HepG2 (cell line): ENCODE data around the gene ARHGAP20. TPM values are rescaled to one million over a fixed set of nuclear protein-coding genes. Genes with fewer than 3 reads are reported as not detected.

ENCODE experiments used
- ATAC-seq: fragments of 200-7000 bp; cut with Tn5 transposase; 3 replicates; pipeline ENCODE4 v1.9.1; 2020; ENCODE audit warnings: mild to moderate bottlenecking, moderate library complexity
- BruUV-seq: library from RNA; stranded (reverse); fragments of 400-500 nt; replicated peaks from 2 replicates; lab custom pipeline; 2021; lab: Mats Ljungman, UMichigan
- CTCF ChIA-PET: fragments of 300-600 bp; formaldehyde crosslinking; extraction: SDS; loops from one replicate; lab custom pipeline; 2021; ENCODE audit warnings: low total read pairs, inconsistent platforms, low intra/inter-chr PET ratio; lab: Yijun Ruan, JAX
- POLR2A ChIA-PET: fragments of 350-600 bp; sonication (Branson Sonifier 250); formaldehyde crosslinking; loops from one replicate; lab custom pipeline; 2020; ENCODE audit warnings: antibody characterized with exemption, inconsistent platforms; lab: Yijun Ruan, JAX
- DNase-seq: peaks from one replicate; pipeline ENCODE4 v3.0.0-alpha.2; 2015; ENCODE audit warnings: low spot score
- FAIRE-seq: peaks from 3 replicates; lab custom pipeline; 2011; peaks lifted over from hg19 to GRCh38; lab: Jason Lieb, UNC
- H2AFZ ChIP-seq: one replicate; pipeline ENCODE4 v1.6.1; 2011; ENCODE audit warnings: low read length, inconsistent platforms
- H3K27ac ChIP-seq: fragments of 300-600 bp; 3 replicates; pipeline ENCODE4 v1.8.0; 2011; ENCODE audit warnings: mixed run types, mild to moderate bottlenecking, mixed read lengths, low read length, inconsistent platforms; ENCODE audit not compliant: insufficient read depth; ENCODE audit errors: extremely low read length
- H3K27me3 ChIP-seq, 2 experiments: fragments of 200-600 bp in 1 of 2; 2 replicates in 1 of 2; 3 replicates in 1 of 2; pipeline versions ENCODE4 v1.6.0 to v1.8.0; 2011; ENCODE audit warnings: low read length in 2 of 2, mild to moderate bottlenecking in 2 of 2, moderate library complexity in 2 of 2, inconsistent platforms in 1 of 2; ENCODE audit not compliant: insufficient read depth in 2 of 2, control insufficient read depth in 1 of 2
- H3K36me3 ChIP-seq, 2 experiments: fragments of 200-600 bp in 1 of 2; replicated peaks in 1 of 2; 2 replicates in 1 of 2; 3 replicates in 1 of 2; pipeline versions ENCODE4 v1.5.1 to v1.8.0; 2011; ENCODE audit warnings: low read length in 2 of 2, inconsistent platforms in 1 of 2; ENCODE audit not compliant: insufficient read depth in 2 of 2, control insufficient read depth in 1 of 2
- H3K4me1 ChIP-seq: 2 replicates; pipeline ENCODE4 v1.5.1; 2012; ENCODE audit warnings: low read length, inconsistent platforms; ENCODE audit not compliant: insufficient read depth
- H3K4me2 ChIP-seq: 2 replicates; pipeline ENCODE4 v1.6.0; 2011; ENCODE audit warnings: low read depth, low read length, inconsistent platforms
- H3K4me3 ChIP-seq, 3 experiments: fragments of 200-600 bp in 1 of 3; sonication (generic), shearing (Covaris generic) in 1 of 3; replicated peaks in 1 of 3; 2 replicates each; pipeline ENCODE4 v1.5.1; 2011 to 2016; ENCODE audit warnings: low read length in 3 of 3, inconsistent platforms in 2 of 3, low read depth in 2 of 3, mild to moderate bottlenecking in 2 of 3, control low read depth in 1 of 3, mixed read lengths in 1 of 3; ENCODE audit not compliant: insufficient read depth in 1 of 3
- H3K79me2 ChIP-seq: one replicate; pipeline ENCODE4 v1.6.1; 2011; ENCODE audit warnings: low read length, inconsistent platforms; ENCODE audit not compliant: insufficient read depth
- H3K9ac ChIP-seq: 2 replicates; pipeline ENCODE4 v1.6.0; 2011; ENCODE audit warnings: mild to moderate bottlenecking, low read depth, low read length, inconsistent platforms; ENCODE audit not compliant: insufficient read depth
- H3K9me3 ChIP-seq: 2 replicates; pipeline ENCODE4 v1.5.1; 2012; ENCODE audit warnings: mild to moderate bottlenecking, low read length
- H4K20me1 ChIP-seq: 2 replicates; pipeline ENCODE4 v1.6.0; 2011; ENCODE audit warnings: inconsistent platforms, mild to moderate bottlenecking, low read length, moderate library complexity; ENCODE audit not compliant: insufficient read depth
- FOXK1 ChIP-seq: sonication (generic); formaldehyde crosslinking; IDR thresholded peaks from 2 replicates; pipeline ENCODE4 v1.4.0; 2020; ENCODE audit warnings: low read depth, missing genetic modification reagents, borderline replicate concordance
- MED8 ChIP-seq: sonication (generic); formaldehyde crosslinking; IDR thresholded peaks from 2 replicates; pipeline ENCODE4 v1.8.1; 2023; ENCODE audit warnings: mild to moderate bottlenecking, missing genetic modification reagents; ENCODE audit not compliant: insufficient replicate concordance
- NFRKB ChIP-seq: fragments of 450-650 bp; IDR thresholded peaks from 2 replicates; pipeline ENCODE4 v1.6.1; 2017
- RBAK ChIP-seq: sonication (generic); formaldehyde crosslinking; IDR thresholded peaks from 2 replicates; pipeline ENCODE4 v1.5.1; 2020; ENCODE audit warnings: mild to moderate bottlenecking, missing genetic modification reagents
- SATB2 ChIP-seq: sonication (generic); formaldehyde crosslinking; IDR thresholded peaks from 2 replicates; pipeline ENCODE4 v1.5.0; 2020; ENCODE audit warnings: missing genetic modification reagents
- SP140L ChIP-seq: sonication (generic); formaldehyde crosslinking; IDR thresholded peaks from 2 replicates; pipeline ENCODE4 v1.4.0; 2020; ENCODE audit warnings: missing genetic modification reagents, borderline replicate concordance
- TGIF2 ChIP-seq: IDR thresholded peaks from 2 replicates; pipeline ENCODE4 v1.6.1; 2016; ENCODE audit warnings: control low read depth, missing compliant biosample characterization
- YEATS4 ChIP-seq: sonication (generic); formaldehyde crosslinking; IDR thresholded peaks from 2 replicates; pipeline ENCODE4 v1.4.0; 2020; ENCODE audit warnings: missing genetic modification reagents, borderline replicate concordance
- ZNF136 ChIP-seq: sonication (generic); formaldehyde crosslinking; IDR thresholded peaks from 2 replicates; pipeline ENCODE4 v1.8.1; 2022; ENCODE audit warnings: low read depth, mild to moderate bottlenecking, moderate library complexity, missing genetic modification reagents
- ZNF33A ChIP-seq: sonication (generic); formaldehyde crosslinking; IDR thresholded peaks from 2 replicates; pipeline ENCODE4 v1.5.1; 2020; ENCODE audit warnings: missing genetic modification reagents, mild to moderate bottlenecking, moderate library complexity, borderline replicate concordance
- ZNF550 ChIP-seq: sonication (generic); formaldehyde crosslinking; IDR thresholded peaks from 2 replicates; pipeline ENCODE4 v1.4.0; 2020; ENCODE audit warnings: mild to moderate bottlenecking, missing genetic modification reagents, borderline replicate concordance
- ZNF720 ChIP-seq: sonication (generic); formaldehyde crosslinking; IDR thresholded peaks from 2 replicates; pipeline ENCODE4 v1.4.0; 2020; ENCODE audit warnings: missing genetic modification reagents
- WGBS: methylation state at CpG from one replicate; pipeline ENCODE4 v1.1.6; 2017; ENCODE audit warnings: low lambda C conversion rate; 5-methylcytosine and 5-hydroxymethylcytosine counted together
- in situ Hi-C: cut with HindIII; loops from 2 replicates; pipeline ENCODE4 v1.10.0; 2017; ENCODE audit warnings: low pct_unique_long_range_greater_than_20kb; ENCODE audit not compliant: extremely low pct_ligation_motif_present
- intact Hi-C: fragments of 100-400 bp; cut with micrococcal nuclease; formaldehyde crosslinking; loops from one replicate; pipeline ENCODE4 v1.10.0; 2022; ENCODE audit not compliant: unreplicated experiment
- polyA plus RNA-seq, 8 experiments: library from polyadenylated mRNA; depleted of rRNA in 3 of 8; stranded (reverse) in 7 of 8; unstranded in 1 of 8; fragments of >200 nt; fragmentation: Illumina TruSeq in 4 of 8; extraction: Trizol in 4 of 8; gene quantifications; 2 replicates each; pipeline versions ENCODE4 v1.2.1 to v1.2.3, GENCODE V29; 2011 to 2016; ENCODE audit warnings: low read depth in 4 of 8, missing spikeins in 1 of 8, mixed read lengths in 1 of 8; ENCODE audit not compliant: insufficient read depth in 1 of 8
- total RNA-seq, 5 experiments: library from RNA; depleted of rRNA; stranded (reverse); fragments of >200 nt; fragmentation: Illumina TruSeq; extraction: Trizol; gene quantifications; 2 replicates each; pipeline ENCODE4 v1.2.3, GENCODE V29; 2016; ENCODE audit warnings: low read depth in 1 of 5
- TF ChIP-seq, protein P1 (sequence below): sonication (generic); formaldehyde crosslinking; IDR thresholded peaks from 2 replicates; pipeline ENCODE4 v1.8.1; 2023; ENCODE audit warnings: missing genetic modification reagents, mild to moderate bottlenecking, borderline replicate concordance
- TF ChIP-seq, protein P2 (sequence below): sonication (generic); formaldehyde crosslinking; IDR thresholded peaks from 2 replicates; pipeline ENCODE4 v1.5.1; 2020; ENCODE audit warnings: missing genetic modification reagents, mild to moderate bottlenecking, borderline replicate concordance

ARHGAP20 gene
- total and polyA plus RNA-seq, 2 of the 13 experiments (the other 11 are each of a cell fraction or from before 2014, with no cell fraction given): not detected

DNA sequence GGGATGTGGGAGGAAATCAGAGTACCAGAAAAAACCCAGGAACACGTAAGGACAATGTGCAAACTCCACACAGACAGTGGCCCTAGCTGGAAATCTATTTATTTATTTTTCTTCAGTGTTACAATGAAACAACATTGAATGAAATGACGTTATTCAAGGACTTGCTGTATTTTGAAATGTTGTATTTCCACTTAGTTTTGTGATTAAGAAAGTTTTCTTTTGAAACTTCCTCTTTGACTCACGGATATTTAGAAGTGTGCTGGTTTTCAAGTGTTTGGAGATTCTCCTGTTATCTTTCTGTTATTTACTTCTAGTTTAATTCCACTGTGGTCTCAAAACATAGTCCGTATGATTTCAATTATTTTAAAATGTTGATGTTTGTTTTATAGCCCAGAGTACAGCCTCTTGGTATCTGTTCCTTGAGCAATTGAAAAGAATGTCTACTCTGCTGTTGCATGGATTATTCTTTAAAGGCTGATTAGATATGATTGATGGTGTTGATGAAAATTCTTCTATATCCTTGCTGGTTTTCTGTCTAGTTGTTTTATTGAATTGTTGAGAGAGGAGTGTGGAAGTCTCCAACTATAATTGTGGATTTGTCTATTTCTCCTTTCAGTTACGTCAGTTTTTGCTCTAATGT lies 141.0 kb downstream of the ARHGAP20 start:
- Histone ChIP-seq H3K9ac (no peak overlapping the region), H3K4me3 (no peak overlapping the region)
- no peak for DNase-seq
- no peak for TF ChIP-seq YEATS4 (CRISPR knock-in tag)
- no peak for TF ChIP-seq RBAK (CRISPR knock-in tag)
- no peak for TF ChIP-seq ZNF33A (CRISPR knock-in tag)
- no peak for TF ChIP-seq TGIF2
- TF ChIP-seq NFRKB: no peak
- TF ChIP-seq MED8 (CRISPR knock-in tag): no peak
- no peak for TF ChIP-seq SATB2 (CRISPR knock-in tag)
- no peak for TF ChIP-seq ZNF720 (CRISPR knock-in tag)
- no peak for TF ChIP-seq FOXK1 (CRISPR knock-in tag)
- no peak for TF ChIP-seq ZNF550 (CRISPR knock-in tag)
- TF ChIP-seq, protein P1, sequence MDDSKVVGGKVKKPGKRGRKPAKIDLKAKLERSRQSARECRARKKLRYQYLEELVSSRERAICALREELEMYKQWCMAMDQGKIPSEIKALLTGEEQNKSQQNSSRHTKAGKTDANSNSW: no peak
- TF ChIP-seq, protein P2, sequence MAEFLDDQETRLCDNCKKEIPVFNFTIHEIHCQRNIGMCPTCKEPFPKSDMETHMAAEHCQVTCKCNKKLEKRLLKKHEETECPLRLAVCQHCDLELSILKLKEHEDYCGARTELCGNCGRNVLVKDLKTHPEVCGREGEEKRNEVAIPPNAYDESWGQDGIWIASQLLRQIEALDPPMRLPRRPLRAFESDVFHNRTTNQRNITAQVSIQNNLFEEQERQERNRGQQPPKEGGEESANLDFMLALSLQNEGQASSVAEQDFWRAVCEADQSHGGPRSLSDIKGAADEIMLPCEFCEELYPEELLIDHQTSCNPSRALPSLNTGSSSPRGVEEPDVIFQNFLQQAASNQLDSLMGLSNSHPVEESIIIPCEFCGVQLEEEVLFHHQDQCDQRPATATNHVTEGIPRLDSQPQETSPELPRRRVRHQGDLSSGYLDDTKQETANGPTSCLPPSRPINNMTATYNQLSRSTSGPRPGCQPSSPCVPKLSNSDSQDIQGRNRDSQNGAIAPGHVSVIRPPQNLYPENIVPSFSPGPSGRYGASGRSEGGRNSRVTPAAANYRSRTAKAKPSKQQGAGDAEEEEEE (CRISPR knock-in tag): no peak
- TF ChIP-seq SP140L: no peak
- no peak for TF ChIP-seq ZNF136
- TF ChIP-seq, all 625 proteins: peak for 0
- no TSS peak for BruUV-seq
- no peak for FAIRE-seq
- no peaks in the 10 kb centered on the region for H3K36me3 ChIP-seq
- H4K20me1 ChIP-seq: no peaks in the 10 kb centered on the region
- H2AFZ ChIP-seq: no peak overlapping the region
- no peak for ATAC-seq
- no peaks in the 10 kb centered on the region for H3K9me3 ChIP-seq
- H3K4me2 ChIP-seq: no peak overlapping the region
- CTCF ChIA-PET: no interaction called here
- H3K27me3 ChIP-seq: peaks cover 1 to 3% of the 10 kb centered on the region in 2 experiments; a peak in 1 of 5 replicates
- intact Hi-C loops: no loop called here
- no peaks in the 10 kb centered on the region for H3K4me1 ChIP-seq
- H3K79me2 ChIP-seq: no peaks in the 10 kb centered on the region
- WGBS: 1% methylated on average over 5 of the region's 5 CpGs
- no peak overlapping the region for H3K27ac ChIP-seq
- in situ Hi-C loops: no loop called here
- POLR2A ChIA-PET: no interaction called here
